ENCODE results near the gene EHF. TPM values are rescaled to one million over a fixed set of nuclear protein-coding genes. Genes with fewer than 3 reads are reported as not detected.
A peak's percentile ranks its signal among the peaks of the same experiment; 100 is the strongest.

Gene EHF
- total and polyA plus RNA-seq, 9 of the 15 experiments (the other 6 are each of a cell fraction or from before 2014, with no cell fraction given) = 0.04 to 0.54 (median 0.37) TPM

DNA sequence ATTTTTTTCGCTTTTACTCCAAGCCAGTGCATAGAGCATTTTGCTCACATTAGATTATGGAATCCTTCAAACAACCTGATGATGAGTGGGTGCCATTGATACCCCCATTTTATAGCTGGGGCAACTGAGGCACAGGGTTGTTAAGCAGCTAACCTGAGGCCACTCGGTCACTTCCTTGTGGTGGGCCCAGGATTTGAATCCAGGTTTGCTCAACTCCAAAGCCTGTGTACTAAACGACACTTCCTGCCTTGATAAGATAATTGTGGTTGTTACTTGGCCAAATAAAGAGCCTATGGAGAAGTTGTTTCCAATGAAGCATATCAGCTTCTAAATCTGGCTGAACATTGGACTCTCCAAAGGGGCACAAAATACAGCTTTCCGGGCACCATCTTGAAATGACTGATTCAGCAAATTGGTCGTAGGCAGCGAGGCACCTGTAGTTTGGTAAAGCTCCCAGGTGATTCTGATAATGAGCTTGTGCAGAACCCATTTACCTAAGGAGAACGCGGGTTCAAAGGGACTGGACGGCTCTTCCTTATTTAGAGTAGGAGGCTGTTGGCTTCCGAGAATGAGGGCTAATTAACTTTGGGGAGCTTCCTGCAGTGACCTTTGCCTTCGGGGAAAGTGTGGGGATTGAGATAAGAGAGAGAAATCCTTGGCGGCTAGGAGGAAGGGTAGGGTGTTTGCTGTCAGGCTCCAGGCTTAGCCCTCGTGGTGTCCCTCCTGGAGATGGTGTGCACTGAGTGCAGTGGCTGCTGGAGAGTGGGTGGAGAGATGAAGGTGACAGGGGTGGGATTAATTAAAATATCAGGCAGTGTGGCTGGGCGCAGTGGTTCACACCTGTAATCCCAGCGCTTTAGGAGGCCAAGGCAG, 17.5 kb upstream of the EHF start (continued):
- TF ChIP-seq, protein P1, sequence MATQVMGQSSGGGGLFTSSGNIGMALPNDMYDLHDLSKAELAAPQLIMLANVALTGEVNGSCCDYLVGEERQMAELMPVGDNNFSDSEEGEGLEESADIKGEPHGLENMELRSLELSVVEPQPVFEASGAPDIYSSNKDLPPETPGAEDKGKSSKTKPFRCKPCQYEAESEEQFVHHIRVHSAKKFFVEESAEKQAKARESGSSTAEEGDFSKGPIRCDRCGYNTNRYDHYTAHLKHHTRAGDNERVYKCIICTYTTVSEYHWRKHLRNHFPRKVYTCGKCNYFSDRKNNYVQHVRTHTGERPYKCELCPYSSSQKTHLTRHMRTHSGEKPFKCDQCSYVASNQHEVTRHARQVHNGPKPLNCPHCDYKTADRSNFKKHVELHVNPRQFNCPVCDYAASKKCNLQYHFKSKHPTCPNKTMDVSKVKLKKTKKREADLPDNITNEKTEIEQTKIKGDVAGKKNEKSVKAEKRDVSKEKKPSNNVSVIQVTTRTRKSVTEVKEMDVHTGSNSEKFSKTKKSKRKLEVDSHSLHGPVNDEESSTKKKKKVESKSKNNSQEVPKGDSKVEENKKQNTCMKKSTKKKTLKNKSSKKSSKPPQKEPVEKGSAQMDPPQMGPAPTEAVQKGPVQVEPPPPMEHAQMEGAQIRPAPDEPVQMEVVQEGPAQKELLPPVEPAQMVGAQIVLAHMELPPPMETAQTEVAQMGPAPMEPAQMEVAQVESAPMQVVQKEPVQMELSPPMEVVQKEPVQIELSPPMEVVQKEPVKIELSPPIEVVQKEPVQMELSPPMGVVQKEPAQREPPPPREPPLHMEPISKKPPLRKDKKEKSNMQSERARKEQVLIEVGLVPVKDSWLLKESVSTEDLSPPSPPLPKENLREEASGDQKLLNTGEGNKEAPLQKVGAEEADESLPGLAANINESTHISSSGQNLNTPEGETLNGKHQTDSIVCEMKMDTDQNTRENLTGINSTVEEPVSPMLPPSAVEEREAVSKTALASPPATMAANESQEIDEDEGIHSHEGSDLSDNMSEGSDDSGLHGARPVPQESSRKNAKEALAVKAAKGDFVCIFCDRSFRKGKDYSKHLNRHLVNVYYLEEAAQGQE (IDR thresholded peaks at IDR 0.05; ENCODE audit: borderline replicate concordance) = peak; percentile 30; the same call in 1 of the 2 replicates
- TF ChIP-seq, protein P1 (CRISPR knock-in tag; IDR thresholded peaks at IDR 0.05; ENCODE audit: low read depth) = no peak
- TF ChIP-seq BMI1 (IDR thresholded peaks at IDR 0.05; ENCODE audit: low read length) (no peak), ZNF143 (CRISPR knock-in tag; IDR thresholded peaks at IDR 0.05) (no peak), FOXK2 (conservative IDR thresholded peaks at IDR 0.05 in 1 of 2, IDR thresholded peaks at IDR 0.05 in 1 of 2; ENCODE audit: low read depth in 2 of 2) (peak; percentile 33 to 65), STAT5A (IDR thresholded peaks at IDR 0.05; ENCODE audit: borderline replicate concordance, low read length) (peak; percentile 89), CHD4 (IDR thresholded peaks at IDR 0.05; ENCODE audit: insufficient read depth, insufficient replicate concordance, low read depth, low read length, poor library complexity, severe bottlenecking) (peak; percentile 87), BCOR (IDR thresholded peaks at IDR 0.05) (peak; percentile 97), MED1 (CRISPR knock-in tag; IDR thresholded peaks at IDR 0.05; ENCODE audit: borderline replicate concordance) (no peak), ADNP (tag; IDR thresholded peaks at IDR 0.05) (no peak), GABPB2 (CRISPR knock-in tag; conservative IDR thresholded peaks at IDR 0.05) (no peak), ZNF584 (CRISPR knock-in tag; IDR thresholded peaks at IDR 0.05; ENCODE audit: low read depth) (0 out of 2 replicates have a peak, but pooled peaks have one; percentile 18), GTF2F1 (IDR thresholded peaks at IDR 0.05; ENCODE audit: low read depth, low read length) (no peak)
- TF ChIP-seq, protein P2, sequence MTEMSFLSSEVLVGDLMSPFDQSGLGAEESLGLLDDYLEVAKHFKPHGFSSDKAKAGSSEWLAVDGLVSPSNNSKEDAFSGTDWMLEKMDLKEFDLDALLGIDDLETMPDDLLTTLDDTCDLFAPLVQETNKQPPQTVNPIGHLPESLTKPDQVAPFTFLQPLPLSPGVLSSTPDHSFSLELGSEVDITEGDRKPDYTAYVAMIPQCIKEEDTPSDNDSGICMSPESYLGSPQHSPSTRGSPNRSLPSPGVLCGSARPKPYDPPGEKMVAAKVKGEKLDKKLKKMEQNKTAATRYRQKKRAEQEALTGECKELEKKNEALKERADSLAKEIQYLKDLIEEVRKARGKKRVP (CRISPR knock-in tag; IDR thresholded peaks at IDR 0.05) = no peak
- TF ChIP-seq, protein P3, sequence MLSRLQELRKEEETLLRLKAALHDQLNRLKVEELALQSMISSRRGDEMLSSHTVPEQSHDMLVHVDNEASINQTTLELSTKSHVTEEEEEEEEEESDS (CRISPR knock-in tag; IDR thresholded peaks at IDR 0.05) = no peak

Data from K562 (cell line).